G401 (cell line): ENCODE data around the gene RAPGEF4. TPM values are rescaled to one million over a fixed set of nuclear protein-coding genes. Genes with fewer than 3 reads are reported as not detected.

Experiments used
- DNase-seq: peaks from one replicate; pipeline ENCODE4 v3.0.0-alpha.2; 2015; ENCODE audit warnings: low spot score
- in situ Hi-C: cut with HindIII; loops from 2 replicates; pipeline ENCODE4 v1.10.0; 2016; ENCODE audit warnings: low sequenced_read_pairs, mixed read lengths
- total RNA-seq: library from RNA; depleted of rRNA; stranded (reverse); fragments of >200 nt; shearing (Covaris generic); gene quantifications from 2 replicates; pipeline ENCODE4 v1.2.3, GENCODE V29; 2014

Gene RAPGEF4
- total RNA-seq, 1 experiment from 2014 or later = not detected

GRCh38 chr2:173058673-173059072 lies 323.0 kb downstream of the RAPGEF4 start:
- no peak for DNase-seq
- in situ Hi-C loops = no loop called here

GRCh38 chr2:173059292-173059691 lies 323.6 kb downstream of the RAPGEF4 start:
- DNase-seq = no peak
- in situ Hi-C loops = no loop called here

GRCh38 chr2:173059971-173060461 lies 324.4 kb downstream of the RAPGEF4 start:
- no peak for DNase-seq
- in situ Hi-C loops = no loop called here

- in situ Hi-C loops = no loop called here
- DNase-seq = no peak
These were observed 327.2 kb downstream of the RAPGEF4 start for GRCh38 chr2:173062801-173063200.

GRCh38 chr2:173064151-173064805 lies 328.6 kb downstream of the RAPGEF4 start:
- no peak for DNase-seq
- in situ Hi-C loops = no loop called here

- in situ Hi-C loops = no loop called here
- DNase-seq = no peak
These were observed 331.4 kb downstream of the RAPGEF4 start for GRCh38 chr2:173066887-173067676.

GRCh38 chr2:173075056-173075780 lies 339.6 kb downstream of the RAPGEF4 start:
- in situ Hi-C loops = no loop called here
- peak; percentile 8 for DNase-seq

- in situ Hi-C loops = no loop called here
- peak; percentile 22 for DNase-seq
These were observed 340.3 kb downstream of the RAPGEF4 start, which contains the start of gene MAP3K20 for GRCh38 chr2:173075781-173076580. Gene MAP3K20 (plus strand): TSS chr2:173075846. CDS start chr2:173091032, 15,186 bp downstream.

- no peak for DNase-seq
- in situ Hi-C loops = no loop called here
These were observed 341.1 kb downstream of the RAPGEF4 start for GRCh38 chr2:173076581-173077345.

- in situ Hi-C loops = no loop called here
These were observed 342.0 kb downstream of the RAPGEF4 start for GRCh38 chr2:173077506-173078177.

GRCh38 chr2:173079141-173079540 lies 343.5 kb downstream of the RAPGEF4 start:
- DNase-seq = no peak
- in situ Hi-C loops = no loop called here

More at GRCh38 chr2:173077506-173078177, 342.0 kb downstream of the RAPGEF4 start:
- no peak for DNase-seq

GRCh38 chr2:173079973-173080860 lies 344.6 kb downstream of the RAPGEF4 start:
- no peak for DNase-seq
- in situ Hi-C loops = no loop called here

- in situ Hi-C loops = no loop called here
- DNase-seq = no peak
These were observed 351.0 kb downstream of the RAPGEF4 start for GRCh38 chr2:173086518-173087213.

GRCh38 chr2:173087214-173087581 lies 351.6 kb downstream of the RAPGEF4 start:
- in situ Hi-C loops = no loop called here

GRCh38 chr2:173087793-173088496 lies 352.3 kb downstream of the RAPGEF4 start:
- no peak for DNase-seq
- in situ Hi-C loops = no loop called here

More at GRCh38 chr2:173087214-173087581, 351.6 kb downstream of the RAPGEF4 start:
- no peak for DNase-seq
